H1 (cell line): ENCODE data around the gene TRPC4.

ENCODE experiments used
- BACH1 ChIP-seq: IDR thresholded peaks from 2 replicates; pipeline ENCODE4 v1.6.1; 2012; ENCODE audit warnings: low read length, improper control_type of control experiment
- EZH2 ChIP-seq: fragments of 200-600 bp; sonication (generic); IDR thresholded peaks from 2 replicates; pipeline ENCODE4 v1.7.1; 2012; ENCODE audit warnings: low read depth, mild to moderate bottlenecking, moderate library complexity, low read length, inconsistent platforms; ENCODE audit not compliant: severe bottlenecking
- HDAC2 ChIP-seq, 2 experiments: fragments of 300-600 bp in 1 of 2; sonication (generic) in 1 of 2; IDR thresholded peaks; 2 replicates each; pipeline ENCODE4 v1.6.1; 2011 to 2012; ENCODE audit warnings: low read depth in 2 of 2, low read length in 2 of 2, mild to moderate bottlenecking in 2 of 2, moderate library complexity in 2 of 2, borderline replicate concordance in 1 of 2, inconsistent platforms in 1 of 2
- JUND ChIP-seq: IDR thresholded peaks from 2 replicates; pipeline ENCODE4 v1.6.1; 2011; ENCODE audit warnings: mild to moderate bottlenecking, improper control_type of control experiment, low read length
- NRF1 ChIP-seq: IDR thresholded peaks from 2 replicates; pipeline ENCODE4 v1.6.1; 2011; ENCODE audit warnings: mild to moderate bottlenecking, low read depth, low read length, improper control_type of control experiment
- POLR2A ChIP-seq, 2 experiments: IDR thresholded peaks; 1 replicate in 1 of 2; 2 replicates in 1 of 2; pipeline ENCODE4 v1.6.1; 2011; ENCODE audit warnings: low read depth in 2 of 2, low read length in 2 of 2, mild to moderate bottlenecking in 2 of 2; ENCODE audit errors: control extremely low read depth in 1 of 2
- POLR2AphosphoS5 ChIP-seq: IDR thresholded peaks from 2 replicates; pipeline ENCODE4 v1.6.1; 2011; ENCODE audit warnings: low read depth, low read length
- RFX5 ChIP-seq: IDR thresholded peaks from 2 replicates; pipeline ENCODE4 v1.6.1; 2011; ENCODE audit warnings: low read depth, low read length, improper control_type of control experiment, borderline replicate concordance
- SIN3A ChIP-seq, 2 experiments: IDR thresholded peaks in 1 of 2; conservative IDR thresholded peaks in 1 of 2; 2 replicates each; pipeline ENCODE4 v1.6.1; 2011 to 2012; ENCODE audit warnings: low read length in 2 of 2, improper control_type of control experiment in 1 of 2, low read depth in 1 of 2, mild to moderate bottlenecking in 1 of 2
- TAF7 ChIP-seq: optimal IDR thresholded peaks from 2 replicates; pipeline ENCODE3; 2011; ENCODE audit warnings: low read depth, mild to moderate bottlenecking, inconsistent platforms, low read length, moderate library complexity, borderline replicate concordance
- TCF12 ChIP-seq: IDR thresholded peaks from 2 replicates; pipeline ENCODE4 v1.6.1; 2011; ENCODE audit warnings: low read depth, mild to moderate bottlenecking, low read length
- USF2 ChIP-seq: IDR thresholded peaks from 2 replicates; pipeline ENCODE4 v1.6.1; 2011; ENCODE audit warnings: low read length, improper control_type of control experiment
- TF ChIP-seq, protein P1 (sequence below): IDR thresholded peaks from 2 replicates; pipeline ENCODE4 v1.6.1; 2012; ENCODE audit warnings: inconsistent platforms
- TF ChIP-seq, protein P2 (sequence below), 3 experiments: IDR thresholded peaks; 1 replicate in 2 of 3; 2 replicates in 1 of 3; pipeline versions ENCODE4 v1.5.1 to v1.6.1; 2011; ENCODE audit warnings: low read length in 3 of 3, mild to moderate bottlenecking in 3 of 3, inconsistent platforms in 2 of 3, low read depth in 1 of 3, moderate library complexity in 1 of 3; ENCODE audit not compliant: insufficient read depth in 1 of 3; ENCODE audit errors: control extremely low read depth in 1 of 3

- TF ChIP-seq, protein P1, sequence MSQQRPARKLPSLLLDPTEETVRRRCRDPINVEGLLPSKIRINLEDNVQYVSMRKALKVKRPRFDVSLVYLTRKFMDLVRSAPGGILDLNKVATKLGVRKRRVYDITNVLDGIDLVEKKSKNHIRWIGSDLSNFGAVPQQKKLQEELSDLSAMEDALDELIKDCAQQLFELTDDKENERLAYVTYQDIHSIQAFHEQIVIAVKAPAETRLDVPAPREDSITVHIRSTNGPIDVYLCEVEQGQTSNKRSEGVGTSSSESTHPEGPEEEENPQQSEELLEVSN: no peak
- no peak for TF ChIP-seq EZH2
- TF ChIP-seq, protein P2, sequence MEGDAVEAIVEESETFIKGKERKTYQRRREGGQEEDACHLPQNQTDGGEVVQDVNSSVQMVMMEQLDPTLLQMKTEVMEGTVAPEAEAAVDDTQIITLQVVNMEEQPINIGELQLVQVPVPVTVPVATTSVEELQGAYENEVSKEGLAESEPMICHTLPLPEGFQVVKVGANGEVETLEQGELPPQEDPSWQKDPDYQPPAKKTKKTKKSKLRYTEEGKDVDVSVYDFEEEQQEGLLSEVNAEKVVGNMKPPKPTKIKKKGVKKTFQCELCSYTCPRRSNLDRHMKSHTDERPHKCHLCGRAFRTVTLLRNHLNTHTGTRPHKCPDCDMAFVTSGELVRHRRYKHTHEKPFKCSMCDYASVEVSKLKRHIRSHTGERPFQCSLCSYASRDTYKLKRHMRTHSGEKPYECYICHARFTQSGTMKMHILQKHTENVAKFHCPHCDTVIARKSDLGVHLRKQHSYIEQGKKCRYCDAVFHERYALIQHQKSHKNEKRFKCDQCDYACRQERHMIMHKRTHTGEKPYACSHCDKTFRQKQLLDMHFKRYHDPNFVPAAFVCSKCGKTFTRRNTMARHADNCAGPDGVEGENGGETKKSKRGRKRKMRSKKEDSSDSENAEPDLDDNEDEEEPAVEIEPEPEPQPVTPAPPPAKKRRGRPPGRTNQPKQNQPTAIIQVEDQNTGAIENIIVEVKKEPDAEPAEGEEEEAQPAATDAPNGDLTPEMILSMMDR (IDR thresholded peaks at IDR 0.05; ENCODE audit: control extremely low read depth in 1 of 3, insufficient read depth in 1 of 3, low read depth in 1 of 3, low read length in 3 of 3): no peak
- no peak for TF ChIP-seq SIN3A (conservative IDR thresholded peaks at IDR 0.05 in 1 of 2, IDR thresholded peaks at IDR 0.05 in 1 of 2; ENCODE audit: low read depth in 1 of 2, low read length in 2 of 2)
- TF ChIP-seq USF2: no peak
- TF ChIP-seq POLR2A (IDR thresholded peaks at IDR 0.05; ENCODE audit: control extremely low read depth in 1 of 2, low read depth in 2 of 2, low read length in 2 of 2): no peak
- no peak for TF ChIP-seq JUND
- no peak for TF ChIP-seq BACH1
- no peak for TF ChIP-seq RFX5
- no peak for TF ChIP-seq NRF1
- no peak for TF ChIP-seq POLR2AphosphoS5
- TF ChIP-seq TAF7: no peak
- no peak for TF ChIP-seq TCF12
- no peak for TF ChIP-seq HDAC2 (IDR thresholded peaks at IDR 0.05; ENCODE audit: borderline replicate concordance in 1 of 2, low read depth in 2 of 2, low read length in 2 of 2)
Measured at GRCh38 chr13:37651891-37652290, 217.7 kb downstream of the TRPC4 start.
